ENCODE data around the gene DVL2. TPM values are rescaled to one million over a fixed set of nuclear protein-coding genes. Genes with fewer than 3 reads are reported as not detected.

Gene DVL2
- total and polyA plus RNA-seq, 2 of the 13 experiments (the other 11 are each of a cell fraction or from before 2014, with no cell fraction given): 5.7 to 38.2 TPM

DNA sequence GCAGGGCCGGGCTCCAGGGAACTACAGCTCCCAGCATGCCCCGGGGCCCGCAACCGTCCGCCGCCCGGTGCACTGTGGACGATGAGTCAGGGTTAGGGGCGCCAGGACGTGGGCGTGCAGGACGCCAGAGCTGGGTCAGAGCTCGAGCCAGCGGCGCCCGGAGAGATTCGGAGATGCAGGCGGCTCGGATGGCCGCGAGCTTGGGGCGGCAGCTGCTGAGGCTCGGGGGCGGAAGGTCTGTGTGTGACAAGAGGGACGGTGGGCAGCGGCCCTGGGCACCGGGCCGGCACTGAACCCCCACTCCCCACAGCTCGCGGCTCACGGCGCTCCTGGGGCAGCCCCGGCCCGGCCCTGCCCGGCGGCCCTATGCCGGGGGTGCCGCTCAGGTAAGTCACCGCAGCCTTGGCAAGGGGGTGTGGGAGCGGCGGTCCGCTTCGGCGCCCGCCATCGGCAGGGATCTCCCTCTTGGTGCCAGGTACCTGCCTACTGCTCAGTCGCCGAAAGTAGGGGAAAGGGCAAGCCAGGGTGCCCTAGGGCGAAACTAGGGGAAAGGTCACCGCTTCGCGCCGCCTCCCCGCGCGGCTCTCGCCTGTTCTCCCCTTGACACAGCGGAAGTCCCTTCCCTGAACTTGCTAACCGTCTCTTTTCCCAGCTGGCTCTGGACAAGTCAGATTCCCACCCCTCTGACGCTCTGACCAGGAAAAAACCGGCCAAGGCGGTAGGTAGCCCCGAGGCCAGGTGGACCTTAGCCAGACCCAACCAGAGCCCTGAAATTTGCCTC is 14.3 kb downstream of the DVL2 start, which contains the start of the genes ACADVL and DLG4 (continued):
- TF ChIP-seq ZBTB44 (CRISPR knock-in tag; IDR thresholded peaks at IDR 0.05) (no peak), ZNF530 (CRISPR knock-in tag; IDR thresholded peaks at IDR 0.05; ENCODE audit: low read depth) (no peak), AGO2 (optimal IDR thresholded peaks at IDR 0.05; ENCODE audit: low read depth, low read length) (peak; percentile 99), ZNF331 (CRISPR knock-in tag; IDR thresholded peaks at IDR 0.05) (no peak), GLI4 (CRISPR knock-in tag; IDR thresholded peaks at IDR 0.05; ENCODE audit: borderline replicate concordance) (peak; percentile 94; the same call in 1 of the 2 replicates), ZNF501 (CRISPR knock-in tag; IDR thresholded peaks at IDR 0.05) (no peak), ZMAT3 (CRISPR knock-in tag; conservative IDR thresholded peaks at IDR 0.05) (peak; percentile 70; the same call in 1 of the 2 replicates), ZNF180 (CRISPR knock-in tag; IDR thresholded peaks at IDR 0.05; ENCODE audit: borderline replicate concordance, low read depth) (no peak), MAFG (CRISPR knock-in tag; IDR thresholded peaks at IDR 0.05) (no peak), RNF219 (CRISPR knock-in tag; IDR thresholded peaks at IDR 0.05) (no peak), ZEB1 (IDR thresholded peaks at IDR 0.05; ENCODE audit: insufficient replicate concordance, low read depth) (peak; percentile 12)
- TF ChIP-seq, protein P1, sequence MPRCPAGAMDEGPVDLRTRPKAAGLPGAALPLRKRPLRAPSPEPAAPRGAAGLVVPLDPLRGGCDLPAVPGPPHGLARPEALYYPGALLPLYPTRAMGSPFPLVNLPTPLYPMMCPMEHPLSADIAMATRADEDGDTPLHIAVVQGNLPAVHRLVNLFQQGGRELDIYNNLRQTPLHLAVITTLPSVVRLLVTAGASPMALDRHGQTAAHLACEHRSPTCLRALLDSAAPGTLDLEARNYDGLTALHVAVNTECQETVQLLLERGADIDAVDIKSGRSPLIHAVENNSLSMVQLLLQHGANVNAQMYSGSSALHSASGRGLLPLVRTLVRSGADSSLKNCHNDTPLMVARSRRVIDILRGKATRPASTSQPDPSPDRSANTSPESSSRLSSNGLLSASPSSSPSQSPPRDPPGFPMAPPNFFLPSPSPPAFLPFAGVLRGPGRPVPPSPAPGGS (CRISPR knock-in tag; IDR thresholded peaks at IDR 0.05): peak; percentile 86; the same call in 1 of the 2 replicates
- TF ChIP-seq, protein P2, sequence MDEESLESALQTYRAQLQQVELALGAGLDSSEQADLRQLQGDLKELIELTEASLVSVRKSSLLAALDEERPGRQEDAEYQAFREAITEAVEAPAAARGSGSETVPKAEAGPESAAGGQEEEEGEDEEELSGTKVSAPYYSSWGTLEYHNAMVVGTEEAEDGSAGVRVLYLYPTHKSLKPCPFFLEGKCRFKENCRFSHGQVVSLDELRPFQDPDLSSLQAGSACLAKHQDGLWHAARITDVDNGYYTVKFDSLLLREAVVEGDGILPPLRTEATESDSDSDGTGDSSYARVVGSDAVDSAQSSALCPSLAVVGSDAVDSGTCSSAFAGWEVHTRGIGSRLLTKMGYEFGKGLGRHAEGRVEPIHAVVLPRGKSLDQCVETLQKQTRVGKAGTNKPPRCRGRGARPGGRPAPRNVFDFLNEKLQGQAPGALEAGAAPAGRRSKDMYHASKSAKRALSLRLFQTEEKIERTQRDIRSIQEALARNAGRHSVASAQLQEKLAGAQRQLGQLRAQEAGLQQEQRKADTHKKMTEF (CRISPR knock-in tag; IDR thresholded peaks at IDR 0.05): peak; percentile 84
- TF ChIP-seq, protein P3, sequence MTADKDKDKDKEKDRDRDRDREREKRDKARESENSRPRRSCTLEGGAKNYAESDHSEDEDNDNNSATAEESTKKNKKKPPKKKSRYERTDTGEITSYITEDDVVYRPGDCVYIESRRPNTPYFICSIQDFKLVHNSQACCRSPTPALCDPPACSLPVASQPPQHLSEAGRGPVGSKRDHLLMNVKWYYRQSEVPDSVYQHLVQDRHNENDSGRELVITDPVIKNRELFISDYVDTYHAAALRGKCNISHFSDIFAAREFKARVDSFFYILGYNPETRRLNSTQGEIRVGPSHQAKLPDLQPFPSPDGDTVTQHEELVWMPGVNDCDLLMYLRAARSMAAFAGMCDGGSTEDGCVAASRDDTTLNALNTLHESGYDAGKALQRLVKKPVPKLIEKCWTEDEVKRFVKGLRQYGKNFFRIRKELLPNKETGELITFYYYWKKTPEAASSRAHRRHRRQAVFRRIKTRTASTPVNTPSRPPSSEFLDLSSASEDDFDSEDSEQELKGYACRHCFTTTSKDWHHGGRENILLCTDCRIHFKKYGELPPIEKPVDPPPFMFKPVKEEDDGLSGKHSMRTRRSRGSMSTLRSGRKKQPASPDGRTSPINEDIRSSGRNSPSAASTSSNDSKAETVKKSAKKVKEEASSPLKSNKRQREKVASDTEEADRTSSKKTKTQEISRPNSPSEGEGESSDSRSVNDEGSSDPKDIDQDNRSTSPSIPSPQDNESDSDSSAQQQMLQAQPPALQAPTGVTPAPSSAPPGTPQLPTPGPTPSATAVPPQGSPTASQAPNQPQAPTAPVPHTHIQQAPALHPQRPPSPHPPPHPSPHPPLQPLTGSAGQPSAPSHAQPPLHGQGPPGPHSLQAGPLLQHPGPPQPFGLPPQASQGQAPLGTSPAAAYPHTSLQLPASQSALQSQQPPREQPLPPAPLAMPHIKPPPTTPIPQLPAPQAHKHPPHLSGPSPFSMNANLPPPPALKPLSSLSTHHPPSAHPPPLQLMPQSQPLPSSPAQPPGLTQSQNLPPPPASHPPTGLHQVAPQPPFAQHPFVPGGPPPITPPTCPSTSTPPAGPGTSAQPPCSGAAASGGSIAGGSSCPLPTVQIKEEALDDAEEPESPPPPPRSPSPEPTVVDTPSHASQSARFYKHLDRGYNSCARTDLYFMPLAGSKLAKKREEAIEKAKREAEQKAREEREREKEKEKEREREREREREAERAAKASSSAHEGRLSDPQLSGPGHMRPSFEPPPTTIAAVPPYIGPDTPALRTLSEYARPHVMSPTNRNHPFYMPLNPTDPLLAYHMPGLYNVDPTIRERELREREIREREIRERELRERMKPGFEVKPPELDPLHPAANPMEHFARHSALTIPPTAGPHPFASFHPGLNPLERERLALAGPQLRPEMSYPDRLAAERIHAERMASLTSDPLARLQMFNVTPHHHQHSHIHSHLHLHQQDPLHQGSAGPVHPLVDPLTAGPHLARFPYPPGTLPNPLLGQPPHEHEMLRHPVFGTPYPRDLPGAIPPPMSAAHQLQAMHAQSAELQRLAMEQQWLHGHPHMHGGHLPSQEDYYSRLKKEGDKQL (CRISPR knock-in tag; IDR thresholded peaks at IDR 0.05; ENCODE audit: low read depth): 0 out of 2 replicates have a peak, but pooled peaks have one; percentile 10

All from HepG2 (cell line).